Stimulated activated CD8-positive, alpha-beta memory T cell treated with anti-CD3 and anti-CD28 coated beads, Interleukin-12 subunit alpha, Interleukin-12 subunit beta, amount 100 ng/mL, for 1 hour (primary cell): ENCODE results near the gene EIF3D.

Experiments used
- DNase-seq: peaks from one replicate; pipeline ENCODE4 v3.0.0-alpha.2; 2020; ENCODE audit warnings: low read depth

The EIF3D gene, protein sequence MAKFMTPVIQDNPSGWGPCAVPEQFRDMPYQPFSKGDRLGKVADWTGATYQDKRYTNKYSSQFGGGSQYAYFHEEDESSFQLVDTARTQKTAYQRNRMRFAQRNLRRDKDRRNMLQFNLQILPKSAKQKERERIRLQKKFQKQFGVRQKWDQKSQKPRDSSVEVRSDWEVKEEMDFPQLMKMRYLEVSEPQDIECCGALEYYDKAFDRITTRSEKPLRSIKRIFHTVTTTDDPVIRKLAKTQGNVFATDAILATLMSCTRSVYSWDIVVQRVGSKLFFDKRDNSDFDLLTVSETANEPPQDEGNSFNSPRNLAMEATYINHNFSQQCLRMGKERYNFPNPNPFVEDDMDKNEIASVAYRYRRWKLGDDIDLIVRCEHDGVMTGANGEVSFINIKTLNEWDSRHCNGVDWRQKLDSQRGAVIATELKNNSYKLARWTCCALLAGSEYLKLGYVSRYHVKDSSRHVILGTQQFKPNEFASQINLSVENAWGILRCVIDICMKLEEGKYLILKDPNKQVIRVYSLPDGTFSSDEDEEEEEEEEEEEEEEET

GRCh38 chr22:36528795-36529751 lies at the start of gene EIF3D:
TSS of gene EIF3D (minus strand) at chr22:36529166. CDS start at chr22:36526121, 3,045 bp downstream.
- DNase-seq = peak; percentile 96

GRCh38 chr22:36578619-36579018 lies 49.7 kb upstream of the EIF3D start:
- DNase-seq = no peak

GRCh38 chr22:36577019-36577418 lies 48.1 kb upstream of the EIF3D start:
- no peak for DNase-seq

GRCh38 chr22:36574728-36575127 lies 45.8 kb upstream of the EIF3D start:
- no peak for DNase-seq

GRCh38 chr22:36573815-36574363 lies 44.9 kb upstream of the EIF3D start:
- no peak for DNase-seq

GRCh38 chr22:36571991-36572390 lies 43.0 kb upstream of the EIF3D start:
- no peak for DNase-seq

- DNase-seq = no peak
These were observed 41.0 kb upstream of the EIF3D start for GRCh38 chr22:36569999-36570398.

GRCh38 chr22:36568846-36569245 lies 39.9 kb upstream of the EIF3D start:
- DNase-seq = no peak

- no peak for DNase-seq
These were observed 37.8 kb upstream of the EIF3D start for GRCh38 chr22:36566720-36567119.

- no peak for DNase-seq
These were observed 36.7 kb upstream of the EIF3D start for GRCh38 chr22:36565686-36566085.

GRCh38 chr22:36565159-36565507 lies 36.2 kb upstream of the EIF3D start:
- no peak for DNase-seq

- no peak for DNase-seq
These were observed 35.6 kb upstream of the EIF3D start for GRCh38 chr22:36564422-36565158.

DNA sequence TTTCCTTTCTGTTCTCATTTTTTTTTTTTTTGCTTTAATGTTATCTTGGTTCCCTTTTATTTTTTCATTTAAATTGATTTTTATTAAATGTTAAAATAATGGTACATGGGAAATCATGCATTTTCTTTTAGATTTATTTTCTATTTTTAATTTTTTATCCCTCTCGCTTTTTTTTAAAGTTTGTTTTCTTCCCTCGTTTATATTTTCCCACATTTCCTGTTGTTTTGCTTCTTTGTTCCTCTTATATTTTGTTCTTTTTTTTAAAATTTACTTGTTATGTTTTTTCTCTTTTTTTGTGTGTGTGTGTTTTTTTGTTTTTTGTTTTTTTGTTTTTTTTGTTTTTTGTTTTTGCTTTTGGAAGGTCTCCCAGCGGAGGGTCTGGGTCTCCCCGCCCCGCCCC lies 34.9 kb upstream of the EIF3D start:
- DNase-seq = no peak

DNA sequence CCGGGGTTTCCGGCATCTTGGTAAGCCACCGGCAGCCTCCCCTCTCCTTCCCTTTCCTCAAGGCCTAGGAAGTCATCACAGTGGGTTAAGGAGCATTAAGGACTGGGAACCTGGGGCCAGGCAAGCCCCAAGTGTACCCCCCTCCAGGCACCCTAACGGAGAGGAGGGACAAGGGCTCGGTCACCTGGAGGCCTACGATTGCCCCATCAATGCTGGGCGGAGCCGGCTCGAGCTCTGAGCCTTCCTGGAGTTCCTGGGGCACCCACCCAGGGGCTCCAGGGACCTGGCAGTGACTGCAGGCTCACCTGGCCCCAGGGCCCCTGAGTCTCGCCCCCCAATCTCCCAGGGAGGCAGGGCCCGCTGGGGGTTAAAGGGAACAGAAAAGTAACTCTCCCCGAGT lies 34.5 kb upstream of the EIF3D start:
- DNase-seq = no peak

- no peak for DNase-seq
These were observed 34.0 kb upstream of the EIF3D start for GRCh38 chr22:36563001-36563400.

GRCh38 chr22:36562261-36562835 lies 33.4 kb upstream of the EIF3D start:
- DNase-seq = no peak

GRCh38 chr22:36561291-36561811 lies 32.4 kb upstream of the EIF3D start:
- no peak for DNase-seq

DNA sequence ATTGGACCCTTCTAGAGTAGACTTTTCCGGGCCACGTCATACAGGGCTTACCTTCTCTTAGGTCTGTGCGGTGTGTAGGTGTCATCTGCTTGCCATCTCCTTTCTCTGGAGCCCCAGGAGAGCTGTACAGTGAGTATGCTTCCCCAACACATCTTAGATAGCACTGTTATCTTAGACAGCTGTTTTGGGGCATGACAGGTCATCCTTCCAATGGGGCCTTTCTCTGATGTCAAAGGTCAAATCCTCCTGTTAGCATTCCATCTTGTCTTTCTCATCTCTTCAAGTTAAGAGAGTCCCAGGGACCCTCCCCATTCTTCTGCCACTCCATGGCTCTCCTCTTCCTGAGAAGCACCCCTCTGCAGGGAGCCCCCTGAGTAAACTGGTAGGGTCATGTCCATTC lies 31.0 kb upstream of the EIF3D start:
- DNase-seq = no peak

- DNase-seq = no peak
These were observed 25.1 kb upstream of the EIF3D start for GRCh38 chr22:36554098-36554497.

GRCh38 chr22:36552289-36552688 lies 23.3 kb upstream of the EIF3D start:
- no peak for DNase-seq
